H1 (cell line): Measurements from ENCODE around the gene TRIM6. TPM values are rescaled to one million over a fixed set of nuclear protein-coding genes. Genes with fewer than 3 reads are reported as not detected.

ENCODE experiments used
- CTCF ChIA-PET: fragments of 300-600 bp; sonication (Branson Sonifier 250); formaldehyde crosslinking; loops from one replicate; lab custom pipeline; 2021; ENCODE audit not compliant: partially characterized antibody; lab: Charles Lee
- POLR2A ChIA-PET: fragments of 300-600 bp; sonication (Branson Sonifier 250); formaldehyde crosslinking; loops from one replicate; lab custom pipeline; 2021; ENCODE audit warnings: inconsistent platforms; ENCODE audit not compliant: partially characterized antibody; lab: Charles Lee
- DNase-seq, 2 experiments: peaks; one replicate each; pipeline versions ENCODE4 v3.0.0 to v3.0.0-alpha.2; 2010 to 2022; ENCODE audit warnings: low spot score in 2 of 2, low read depth in 1 of 2, mixed read lengths in 1 of 2
- FAIRE-seq: peaks from 2 replicates; lab custom pipeline; 2011; peaks lifted over from hg19 to GRCh38; lab: Jason Lieb, UNC
- H2AFZ ChIP-seq: 2 replicates; pipeline ENCODE4 v1.8.1; 2012; ENCODE audit warnings: low read length, inconsistent platforms
- H2AK5ac ChIP-seq: 2 replicates; pipeline ENCODE4 v1.6.1; 2013; ENCODE audit warnings: low read depth, low read length
- H2BK120ac ChIP-seq: replicated peaks from 2 replicates; pipeline ENCODE3; 2013; ENCODE audit warnings: low read depth, low read length, inconsistent platforms
- H2BK12ac ChIP-seq: 2 replicates; pipeline ENCODE4 v1.6.1; 2013; ENCODE audit warnings: low read depth, low read length
- H2BK15ac ChIP-seq: 2 replicates; pipeline ENCODE4 v1.6.1; 2013; ENCODE audit warnings: low read length
- H2BK20ac ChIP-seq: 2 replicates; pipeline ENCODE4 v1.6.1; 2013; ENCODE audit warnings: low read length
- H2BK5ac ChIP-seq: 2 replicates; pipeline ENCODE4 v1.6.1; 2013; ENCODE audit warnings: low read depth, low read length
- H3K14ac ChIP-seq: 2 replicates; pipeline ENCODE4 v1.6.1; 2013; ENCODE audit warnings: inconsistent platforms; ENCODE audit not compliant: insufficient read length
- H3K18ac ChIP-seq: 2 replicates; pipeline ENCODE4 v1.6.1; 2013; ENCODE audit warnings: low read length; ENCODE audit errors: extremely low read depth
- H3K23ac ChIP-seq: 2 replicates; pipeline ENCODE4 v1.6.1; 2013; ENCODE audit warnings: inconsistent platforms; ENCODE audit not compliant: insufficient read length
- H3K23me2 ChIP-seq: 2 replicates; pipeline ENCODE4 v1.6.1; 2013; ENCODE audit warnings: low read depth, low read length
- H3K27ac ChIP-seq: 2 replicates; pipeline ENCODE4 v1.6.1; 2011; ENCODE audit warnings: low read depth, low read length, inconsistent platforms
- H3K27me3 ChIP-seq, 4 experiments: replicated peaks in 1 of 4; 1 replicate in 1 of 4; 2 replicates in 3 of 4; pipeline versions ENCODE4 v1.6.1 to v1.8.1; 2011 to 2013; ENCODE audit warnings: low read length in 3 of 4, mild to moderate bottlenecking in 3 of 4, inconsistent platforms in 2 of 4, mixed read lengths in 2 of 4, moderate library complexity in 1 of 4; ENCODE audit not compliant: control insufficient read depth in 3 of 4, insufficient read depth in 3 of 4; ENCODE audit errors: extremely low read depth in 1 of 4
- H3K36me3 ChIP-seq, 4 experiments: 2 replicates each; pipeline versions ENCODE4 v1.6.1 to v1.8.1; 2011 to 2013; ENCODE audit warnings: mild to moderate bottlenecking in 4 of 4, low read length in 3 of 4, moderate library complexity in 2 of 4, control low read depth in 1 of 4, inconsistent platforms in 1 of 4; ENCODE audit not compliant: insufficient read depth in 4 of 4, control insufficient read depth in 2 of 4
- H3K4ac ChIP-seq: replicated peaks from 2 replicates; pipeline ENCODE3; 2013; ENCODE audit warnings: low read length, low read depth, mixed read lengths, inconsistent platforms; ENCODE audit not compliant: insufficient read length
- H3K4me1 ChIP-seq, 4 experiments: replicated peaks in 1 of 4; 1 replicate in 1 of 4; 2 replicates in 3 of 4; pipeline versions ENCODE4 v1.6.1 to v1.8.1; 2011 to 2013; ENCODE audit warnings: low read length in 3 of 4, inconsistent platforms in 2 of 4, mixed read lengths in 1 of 4; ENCODE audit not compliant: insufficient read depth in 4 of 4, control insufficient read depth in 3 of 4
- H3K4me2 ChIP-seq, 2 experiments: 2 replicates each; pipeline versions ENCODE4 v1.6.1 to v1.8.1; 2011 to 2013; ENCODE audit warnings: low read depth in 2 of 2, low read length in 2 of 2, control low read depth in 1 of 2, inconsistent platforms in 1 of 2, mild to moderate bottlenecking in 1 of 2; ENCODE audit not compliant: insufficient read depth in 1 of 2
- H3K4me3 ChIP-seq, 4 experiments: fragments of 200-600, 300-600 bp in 1 of 4; sonication (generic), shearing (Covaris generic), sonication (Bioruptor Twin) in 1 of 4; 2 replicates each; pipeline versions ENCODE4 v1.5.1 to v1.8.1; 2011 to 2016; ENCODE audit warnings: low read length in 4 of 4, low read depth in 3 of 4, control low read depth in 2 of 4, inconsistent platforms in 2 of 4, mild to moderate bottlenecking in 2 of 4, mixed read lengths in 1 of 4, moderate library complexity in 1 of 4; ENCODE audit not compliant: insufficient read depth in 2 of 4; ENCODE audit errors: extremely low read depth in 1 of 4
- H3K56ac ChIP-seq: replicated peaks from 2 replicates; pipeline ENCODE3; 2013; ENCODE audit warnings: low read depth, mild to moderate bottlenecking, mixed read lengths, low read length, inconsistent platforms; ENCODE audit not compliant: insufficient read length
- H3K79me1 ChIP-seq: 2 replicates; pipeline ENCODE4 v1.6.1; 2013; ENCODE audit warnings: low read depth, low read length, control low read depth
- H3K79me2 ChIP-seq, 2 experiments: 2 replicates each; pipeline versions ENCODE4 v1.6.1 to v1.8.1; 2012 to 2013; ENCODE audit warnings: low read length in 2 of 2, mild to moderate bottlenecking in 2 of 2, inconsistent platforms in 1 of 2; ENCODE audit not compliant: insufficient read depth in 2 of 2, control insufficient read depth in 1 of 2
- H3K9ac ChIP-seq, 4 experiments: replicated peaks in 1 of 4; 1 replicate in 1 of 4; 2 replicates in 3 of 4; pipeline versions ENCODE4 v1.6.1 to v1.8.1; 2011 to 2013; ENCODE audit warnings: low read depth in 3 of 4, low read length in 3 of 4, control low read depth in 2 of 4, mild to moderate bottlenecking in 2 of 4, moderate library complexity in 2 of 4, inconsistent platforms in 1 of 4; ENCODE audit errors: extremely low read depth in 1 of 4
- H3K9me3 ChIP-seq, 2 experiments: 2 replicates each; pipeline versions ENCODE4 v1.6.1 to v1.8.1; 2012 to 2013; ENCODE audit warnings: mild to moderate bottlenecking in 2 of 2, moderate library complexity in 2 of 2, control low read depth in 1 of 2, inconsistent platforms in 1 of 2, low read depth in 1 of 2, low read length in 1 of 2, mixed read lengths in 1 of 2; ENCODE audit not compliant: insufficient read depth in 2 of 2
- H4K20me1 ChIP-seq, 2 experiments: replicated peaks in 1 of 2; 2 replicates each; pipeline versions ENCODE3 to v1.8.1; 2011 to 2013; ENCODE audit warnings: inconsistent platforms in 2 of 2, low read length in 2 of 2, mild to moderate bottlenecking in 1 of 2; ENCODE audit not compliant: insufficient read depth in 2 of 2, control insufficient read depth in 1 of 2
- H4K5ac ChIP-seq: 2 replicates; pipeline ENCODE4 v1.6.1; 2013; ENCODE audit warnings: low read length, low read depth, mixed read lengths, inconsistent platforms; ENCODE audit not compliant: insufficient read length
- H4K8ac ChIP-seq: 2 replicates; pipeline ENCODE4 v1.8.0; 2013; ENCODE audit warnings: mild to moderate bottlenecking, moderate library complexity, low read length, inconsistent platforms; ENCODE audit not compliant: insufficient read depth; ENCODE audit errors: extremely low read depth
- H4K91ac ChIP-seq: replicated peaks from 2 replicates; pipeline ENCODE3; 2013; ENCODE audit warnings: low read length, mixed read lengths, inconsistent platforms; ENCODE audit not compliant: insufficient read length
- KDM5A ChIP-seq: fragments of 200-600 bp; IDR thresholded peaks from 2 replicates; pipeline ENCODE4 v1.7.1; 2012; ENCODE audit warnings: mild to moderate bottlenecking, low read length, inconsistent platforms, mixed read lengths
- MAX ChIP-seq: IDR thresholded peaks from 2 replicates; pipeline ENCODE4 v1.6.1; 2012; ENCODE audit warnings: inconsistent platforms
- SIN3A ChIP-seq, 2 experiments: IDR thresholded peaks in 1 of 2; conservative IDR thresholded peaks in 1 of 2; 2 replicates each; pipeline ENCODE4 v1.6.1; 2011 to 2012; ENCODE audit warnings: low read length in 2 of 2, improper control_type of control experiment in 1 of 2, low read depth in 1 of 2, mild to moderate bottlenecking in 1 of 2
- SUZ12 ChIP-seq: fragments of 200-600 bp; sonication (generic); IDR thresholded peaks from 2 replicates; pipeline ENCODE4 v1.6.1; 2012; ENCODE audit warnings: mild to moderate bottlenecking, inconsistent platforms, low read length, moderate library complexity, mixed read lengths
- WGBS, 2 experiments: shearing (Covaris generic) in 1 of 2; methylation state at CpG; one replicate each; pipeline versions ENCODE4 v1.1.6 to v1.1.7; 2013 to 2015; ENCODE audit warnings: low lambda C conversion rate in 2 of 2, mixed read lengths in 2 of 2, inconsistent platforms in 1 of 2, low coverage in 1 of 2, missing lambda C conversion rate in 1 of 2; ENCODE audit not compliant: insufficient replicate concordance in 2 of 2, insufficient coverage in 1 of 2, insufficient read length in 1 of 2; ENCODE audit errors: extremely low coverage in 1 of 2, missing lambda C conversion rate in 1 of 2; 5-methylcytosine and 5-hydroxymethylcytosine counted together
- polyA plus RNA-seq, 7 experiments: library from polyadenylated mRNA; depleted of rRNA in 3 of 7; stranded (reverse) in 5 of 7; unstranded in 2 of 7; fragments of >200 nt in 5 of 7; fragments of 200-250 nt in 2 of 7; gene quantifications; 1 replicate in 5 of 7; 2 replicates in 1 of 7; 4 replicates in 1 of 7; pipeline versions ENCODE4 v1.2.1 to v1.2.3, GENCODE V29; 2011 to 2013; ENCODE audit warnings: missing spikeins in 2 of 7, mixed read lengths in 2 of 7
- total RNA-seq: library from RNA; stranded (reverse); fragmentation: NEBNext Ultra II Directional; extraction: Animal tissue kit (Norgen Biotek cat#: 25700); gene quantifications from 2 replicates; pipeline ENCODE4 v1.2.1, GENCODE V29; 2021

TRIM6 gene
- total and polyA plus RNA-seq, 2 of the 8 experiments (the other 6 are each of a cell fraction or from before 2014, with no cell fraction given), result 21.6 to 23.3 TPM

GRCh38 chr11:5605849-5606248 lies 9.4 kb downstream of the TRIM6 start:
- Histone ChIP-seq H3K79me1 (no peaks in the 10 kb centered on the region), H3K9me3 (no peaks in the 10 kb centered on the region), H3K4me3 (no peak overlapping the region), H2AFZ (no peak overlapping the region), H2BK15ac (no peak overlapping the region), H2BK20ac (no peak overlapping the region), H2BK120ac (no peak overlapping the region), H3K4ac (no peak overlapping the region), H3K23ac (no peak overlapping the region), H3K18ac (no peak overlapping the region), H3K14ac (no peak overlapping the region), H4K91ac (no peak overlapping the region), H3K4me2 (no peak overlapping the region), H4K8ac (no peak overlapping the region)
- ChIA-PET CTCF (interaction anchor here (1.5 kb wide), 1 partner anchor 9 kb away, joined by 4 read pairs; the partner anchor contains the start of gene TRIM6), POLR2A (no interaction called here)
- 93% methylated on average over 5 of the region's 5 CpGs; no CpG with 5 or more reads in 1 of the 2 experiments for WGBS, 2 experiments
- no peak for FAIRE-seq
- no peak for TF ChIP-seq SIN3A (conservative IDR thresholded peaks at IDR 0.05 in 1 of 2, IDR thresholded peaks at IDR 0.05 in 1 of 2; ENCODE audit: low read depth in 1 of 2, low read length in 2 of 2)
- no peak for TF ChIP-seq MAX
- no peak for TF ChIP-seq KDM5A
- no peak for TF ChIP-seq SUZ12
- TF ChIP-seq, all 59 proteins: peak for 0
- H4K5ac ChIP-seq, result no peak overlapping the region
- H3K9ac ChIP-seq, result no peak overlapping the region
- H3K56ac ChIP-seq, result no peak overlapping the region
- no peak overlapping the region for H2BK5ac ChIP-seq
- no peak overlapping the region for H2AK5ac ChIP-seq
- H3K27me3 ChIP-seq, result no peaks in the 10 kb centered on the region
- DNase-seq, result no peak
- no peak overlapping the region for H2BK12ac ChIP-seq
- H3K36me3 ChIP-seq, result peaks cover 4 to 44% (median 37%) of the 10 kb centered on the region in 4 experiments; a peak in 7 of 8 replicates
- H3K4me1 ChIP-seq, result peaks cover 0 to 2% (median 0%) of the 10 kb centered on the region in 4 experiments; a peak in 1 of 7 replicates
- H3K27ac ChIP-seq, result no peak overlapping the region
- no peaks in the 10 kb centered on the region for H3K23me2 ChIP-seq
- H3K79me2 ChIP-seq, result peaks cover 3 to 20% of the 10 kb centered on the region in 2 experiments; a peak in 3 of 4 replicates
- peaks cover 0 to 4% of the 10 kb centered on the region in 2 experiments for H4K20me1 ChIP-seq
